HG03575 (cell line): ENCODE data around the gene MPZL1.
"Not testable (repeated sequence)": the region's sequence is repeated elsewhere in the genome, so short reads cannot be mapped to it uniquely, and the experiment has no call there.

Experiments
- ATAC-seq: cut with Tn5 transposase; IDR thresholded peaks from one replicate; pipeline ENCODE4 v1.9.1; 2021; ENCODE audit not compliant: unreplicated experiment, insufficient number of reproducible peaks, low FRiP score; ENCODE audit errors: extremely low read depth

The MPZL1 gene

DNA sequence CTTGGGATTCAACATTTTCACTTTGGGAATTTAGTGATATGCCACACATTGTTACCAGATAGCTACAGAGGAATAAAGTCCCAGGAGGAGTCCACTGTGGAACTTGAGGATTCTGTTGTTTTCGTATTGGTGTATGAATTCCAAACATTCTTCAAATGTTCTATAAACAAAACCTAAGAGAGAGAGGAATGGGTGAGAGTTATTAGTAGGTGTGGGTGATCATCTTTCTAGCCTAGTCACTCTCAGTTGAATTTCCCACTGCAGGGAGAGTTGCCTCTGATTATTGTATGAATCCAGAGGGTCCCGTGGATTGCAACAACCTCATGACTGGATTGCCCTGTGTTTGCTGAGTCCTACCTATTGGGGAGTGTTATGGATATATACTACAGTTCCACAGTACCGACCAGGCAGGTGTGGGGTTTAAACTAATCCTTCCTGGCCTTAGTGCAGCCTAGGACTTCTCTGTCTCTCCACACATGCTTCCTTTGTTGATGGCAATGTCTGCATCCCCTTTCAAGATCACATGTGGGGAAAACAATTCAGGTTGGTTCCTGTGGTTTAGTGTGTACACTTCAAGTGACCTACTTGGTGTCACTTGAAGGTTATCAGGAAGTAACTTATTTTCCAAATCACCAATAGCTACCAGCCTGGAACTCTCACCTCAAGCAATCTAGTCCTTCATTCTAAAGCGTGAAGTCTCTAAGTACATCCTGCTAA lies 100.3 kb downstream of the MPZL1 start:
- no peak for ATAC-seq

- no peak for ATAC-seq
These were observed 102.5 kb downstream of the MPZL1 start for GRCh38 chr1:167824163-167824794.

DNA sequence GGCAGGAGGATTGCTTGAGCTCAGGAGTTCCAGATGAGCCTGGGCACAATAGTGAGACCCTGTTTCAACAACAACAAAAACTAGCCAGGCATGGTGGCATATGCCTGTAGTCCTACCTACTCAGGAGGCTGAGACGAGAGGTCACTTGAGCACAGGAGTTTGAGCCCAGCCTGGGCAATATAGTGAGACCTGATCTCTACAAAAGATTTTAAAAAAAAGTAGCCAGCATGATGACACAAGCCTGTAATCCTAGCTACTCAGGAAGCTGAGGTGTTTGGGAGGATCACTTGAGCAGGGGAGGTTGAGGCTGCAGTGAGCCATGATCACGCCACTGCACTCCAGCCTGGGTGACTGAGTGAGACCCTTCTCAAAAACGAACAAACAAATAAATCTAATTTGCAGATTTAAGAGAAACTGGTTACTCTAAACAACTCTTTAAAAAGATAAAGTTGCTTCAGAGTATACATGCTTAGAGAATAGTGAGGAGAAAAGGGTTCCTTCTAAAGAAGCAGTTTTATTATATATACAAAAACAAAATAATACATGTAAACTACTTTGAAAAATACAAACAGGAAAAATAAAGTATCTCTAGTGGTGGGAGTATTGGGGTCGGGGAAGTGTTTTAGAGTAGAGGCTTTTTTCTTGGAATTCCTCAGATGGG lies 103.8 kb downstream of the MPZL1 start:
- ATAC-seq = no peak

DNA sequence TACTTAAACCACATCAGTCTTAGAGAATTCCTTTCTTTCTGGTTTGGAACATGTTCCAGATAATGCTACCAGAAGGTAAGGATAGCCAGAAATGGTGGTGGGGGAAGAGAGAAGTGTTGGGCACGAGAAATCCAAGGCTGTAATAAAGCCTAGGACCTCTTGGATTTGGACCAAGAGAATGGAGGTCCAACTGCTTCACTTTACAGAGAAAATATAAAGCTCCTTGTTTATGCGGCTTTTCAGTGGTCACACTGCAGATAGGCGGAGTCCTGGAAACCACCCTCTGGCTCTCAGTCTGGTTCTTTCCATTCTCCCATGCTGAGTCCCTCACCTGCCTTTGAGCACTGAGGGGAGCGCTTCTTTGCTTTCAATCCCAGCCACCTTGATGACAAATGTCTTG lies 104.3 kb downstream of the MPZL1 start:
- ATAC-seq = no peak

DNA sequence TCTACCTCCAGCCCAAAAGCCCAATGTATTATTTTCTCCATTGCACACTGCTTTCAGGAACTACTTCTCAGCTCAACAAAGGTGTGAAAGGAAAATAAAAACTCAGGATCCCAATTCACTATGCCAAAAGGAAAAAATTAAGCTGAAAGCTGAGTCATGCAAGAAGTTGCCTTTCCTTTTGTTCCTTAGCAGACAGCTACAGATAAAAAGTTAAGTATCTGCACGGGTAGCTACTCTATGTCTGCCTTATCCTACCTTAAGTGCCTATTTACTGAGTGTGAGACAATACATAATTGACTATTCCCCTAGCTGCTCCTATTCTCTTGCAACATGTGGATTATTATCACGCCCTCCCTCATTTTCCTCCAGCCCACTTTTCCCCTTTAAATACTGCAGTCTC lies 108.1 kb downstream of the MPZL1 start:
- ATAC-seq = no peak

GRCh38 chr1:167830668-167831067 lies 108.9 kb downstream of the MPZL1 start:
- ATAC-seq = not testable (repeated sequence)

DNA sequence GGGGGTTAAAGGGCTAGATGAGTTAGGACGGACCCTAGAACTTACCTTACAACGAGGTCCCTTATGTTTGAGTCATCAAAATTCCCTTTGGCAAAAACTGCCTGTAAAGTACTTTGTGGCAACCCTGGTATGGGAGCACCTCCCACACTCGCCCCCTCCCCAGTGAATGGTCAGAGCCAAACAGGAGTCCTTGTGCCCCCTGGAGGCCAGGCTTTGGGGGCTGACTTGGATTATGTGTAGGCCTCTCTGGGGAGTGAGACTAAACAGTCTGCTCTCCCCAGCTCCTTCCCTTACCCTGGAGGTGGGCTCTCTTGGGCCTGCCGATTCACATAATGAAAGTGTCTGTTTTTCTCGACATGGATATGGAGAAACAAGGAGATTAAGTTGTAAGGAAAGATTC lies 110.9 kb downstream of the MPZL1 start:
- ATAC-seq = no peak

- no peak for ATAC-seq
These were observed 112.1 kb downstream of the MPZL1 start for GRCh38 chr1:167833904-167834303.

GRCh38 chr1:167836197-167836596 lies 114.4 kb downstream of the MPZL1 start:
- no peak for ATAC-seq

- no peak for ATAC-seq
These were observed 115.5 kb downstream of the MPZL1 start for GRCh38 chr1:167837326-167837725.

GRCh38 chr1:167839009-167839408 lies 117.2 kb downstream of the MPZL1 start:
- ATAC-seq = no peak
